Liver (tissue), 9 donors: ENCODE results near the gene ANKRD33B. TPM values are rescaled to one million over a fixed set of nuclear protein-coding genes. Genes with fewer than 3 reads are reported as not detected.

ENCODE experiments used
- DNase-seq: peaks from one replicate; pipeline ENCODE4 v3.0.0-alpha.2; 2017; ENCODE audit warnings: low spot score
- H3K27ac ChIP-seq, 2 donors: one replicate each; pipeline ENCODE4 v1.7.0; 2013; ENCODE audit warnings: inconsistent platforms in 2 of 2, low read length in 2 of 2, control low read depth in 1 of 2, low read depth in 1 of 2, mild to moderate bottlenecking in 1 of 2
- H3K27me3 ChIP-seq, 4 donors: one replicate each; pipeline versions ENCODE4 v1.6.1 to v1.7.0; 2013; ENCODE audit warnings: low read length in 3 of 4, inconsistent platforms in 1 of 4, mild to moderate bottlenecking in 1 of 4, moderate library complexity in 1 of 4; ENCODE audit not compliant: control insufficient read depth in 4 of 4, insufficient read depth in 4 of 4
- H3K36me3 ChIP-seq, 4 donors: one replicate each; pipeline versions ENCODE4 v1.6.1 to v1.7.0; 2013; ENCODE audit warnings: low read length in 3 of 4, mild to moderate bottlenecking in 3 of 4, low read depth in 1 of 4, moderate library complexity in 1 of 4; ENCODE audit not compliant: control insufficient read depth in 4 of 4, insufficient read depth in 3 of 4
- H3K4me1 ChIP-seq, 4 donors: one replicate each; pipeline versions ENCODE4 v1.6.1 to v1.7.0; 2013; ENCODE audit warnings: low read length in 3 of 4, mild to moderate bottlenecking in 3 of 4, moderate library complexity in 1 of 4; ENCODE audit not compliant: control insufficient read depth in 4 of 4, insufficient read depth in 4 of 4
- H3K4me3 ChIP-seq, 3 donors: one replicate each; pipeline versions ENCODE4 v1.6.1 to v1.7.0; 2013; ENCODE audit warnings: low read length in 3 of 3, control low read depth in 1 of 3, low read depth in 1 of 3, mild to moderate bottlenecking in 1 of 3
- H3K9ac ChIP-seq, 2 donors: one replicate each; pipeline ENCODE4 v1.7.0; 2013; ENCODE audit warnings: low read length in 2 of 2, mild to moderate bottlenecking in 2 of 2, moderate library complexity in 2 of 2, control low read depth in 1 of 2, low read depth in 1 of 2
- H3K9me3 ChIP-seq, 4 donors: one replicate each; pipeline versions ENCODE4 v1.6.1 to v1.7.0; 2013; ENCODE audit warnings: low read length in 3 of 4; ENCODE audit not compliant: control insufficient read depth in 4 of 4
- EGR1 ChIP-seq, 2 donors: IDR thresholded peaks; 2 replicates each; pipeline ENCODE4 v1.6.1; 2016 to 2018; ENCODE audit warnings: antibody characterized with exemption in 2 of 2, low read depth in 2 of 2
- FOXA1 ChIP-seq: IDR thresholded peaks from 2 replicates; pipeline ENCODE4 v1.6.1; 2016; ENCODE audit warnings: antibody characterized with exemption
- FOXA2 ChIP-seq: IDR thresholded peaks from 2 replicates; pipeline ENCODE4 v1.6.1; 2016; ENCODE audit warnings: antibody characterized with exemption
- GABPA ChIP-seq, 2 donors: IDR thresholded peaks in 1 of 2; conservative IDR thresholded peaks in 1 of 2; 2 replicates each; pipeline ENCODE4 v1.6.1; 2016; ENCODE audit warnings: antibody characterized with exemption in 2 of 2, mild to moderate bottlenecking in 1 of 2, moderate library complexity in 1 of 2
- HNF4A ChIP-seq, 2 donors: conservative IDR thresholded peaks; 2 replicates each; pipeline ENCODE4 v1.6.1; 2016; ENCODE audit warnings: antibody characterized with exemption in 2 of 2, mild to moderate bottlenecking in 2 of 2
- HNF4G ChIP-seq: IDR thresholded peaks from 2 replicates; pipeline ENCODE4 v1.6.1; 2016; ENCODE audit warnings: antibody characterized with exemption
- JUND ChIP-seq, 2 donors: IDR thresholded peaks; 2 replicates each; pipeline ENCODE4 v1.6.1; 2016; ENCODE audit warnings: antibody characterized with exemption in 2 of 2
- NR2F2 ChIP-seq: IDR thresholded peaks from 2 replicates; pipeline ENCODE4 v1.6.1; 2016; ENCODE audit warnings: antibody characterized with exemption
- RAD21 ChIP-seq, 2 donors: IDR thresholded peaks; 2 replicates each; pipeline ENCODE4 v1.6.1; 2016; ENCODE audit warnings: antibody characterized with exemption in 2 of 2, mild to moderate bottlenecking in 2 of 2
- RXRA ChIP-seq, 2 donors: IDR thresholded peaks; 2 replicates each; pipeline ENCODE4 v1.6.1; 2017 to 2018; ENCODE audit warnings: antibody characterized with exemption in 2 of 2, mild to moderate bottlenecking in 1 of 2
- SP1 ChIP-seq: IDR thresholded peaks from 2 replicates; pipeline ENCODE4 v1.6.1; 2018; ENCODE audit warnings: antibody characterized with exemption, mild to moderate bottlenecking
- TAF1 ChIP-seq: conservative IDR thresholded peaks from 2 replicates; pipeline ENCODE4 v1.6.1; 2016; ENCODE audit warnings: antibody characterized with exemption, mild to moderate bottlenecking
- YY1 ChIP-seq: IDR thresholded peaks from 2 replicates; pipeline ENCODE4 v1.6.1; 2016; ENCODE audit warnings: antibody characterized with exemption, mild to moderate bottlenecking
- WGBS: extraction: QIAGEN DNeasy Blood & Tissue Kit; methylation state at CpG from one replicate; pipeline ENCODE4 v1.1.7; 2013; 5-methylcytosine and 5-hydroxymethylcytosine counted together
- polyA plus RNA-seq, 2 donors: library from polyadenylated mRNA; stranded (reverse) in 1 of 2; unstranded in 1 of 2; fragments of 200-250 nt in 1 of 2; fragments of >200 nt in 1 of 2; fragmentation: Nextera tagmentation in 1 of 2; extraction: Ambion mirVana in 1 of 2; gene quantifications; one replicate each; pipeline versions ENCODE4 v1.2.1 to v1.2.3, GENCODE V29; 2013 to 2015
- total RNA-seq, 2 donors: library from RNA; depleted of rRNA; stranded (reverse); fragments of >200 nt; gene quantifications; one replicate each; pipeline ENCODE4 v1.2.3, GENCODE V29; 2014
- TF ChIP-seq, protein P1 (sequence below): IDR thresholded peaks from 2 replicates; pipeline ENCODE4 v1.6.1; 2016; ENCODE audit warnings: antibody characterized with exemption
- TF ChIP-seq, protein P2 (sequence below): IDR thresholded peaks from 2 replicates; pipeline ENCODE4 v1.6.1; 2016; ENCODE audit warnings: antibody characterized with exemption
- TF ChIP-seq, protein P3 (sequence below): IDR thresholded peaks from 2 replicates; pipeline ENCODE4 v1.6.1; 2016; ENCODE audit warnings: antibody characterized with exemption
- TF ChIP-seq, protein P4 (sequence below): fragments of 150-350 bp; IDR thresholded peaks from 2 replicates; pipeline ENCODE4 v1.5.1; 2017; ENCODE audit warnings: improper control_type of control experiment, low read depth, low read length; ENCODE audit not compliant: missing input control
- TF ChIP-seq, protein P5 (sequence below): IDR thresholded peaks from 2 replicates; pipeline ENCODE4 v1.6.1; 2016; ENCODE audit warnings: antibody characterized with exemption, mild to moderate bottlenecking
- donor health status: healthy.
- donor health status: healthy.
- donor health status: healthy.
- donor health status: healthy.
- donor health status: healthy.

Gene ANKRD33B
- total and polyA plus RNA-seq, 4 donors, result 0.09 to 1.9 (median 0.25) TPM; not detected in 1

DNA sequence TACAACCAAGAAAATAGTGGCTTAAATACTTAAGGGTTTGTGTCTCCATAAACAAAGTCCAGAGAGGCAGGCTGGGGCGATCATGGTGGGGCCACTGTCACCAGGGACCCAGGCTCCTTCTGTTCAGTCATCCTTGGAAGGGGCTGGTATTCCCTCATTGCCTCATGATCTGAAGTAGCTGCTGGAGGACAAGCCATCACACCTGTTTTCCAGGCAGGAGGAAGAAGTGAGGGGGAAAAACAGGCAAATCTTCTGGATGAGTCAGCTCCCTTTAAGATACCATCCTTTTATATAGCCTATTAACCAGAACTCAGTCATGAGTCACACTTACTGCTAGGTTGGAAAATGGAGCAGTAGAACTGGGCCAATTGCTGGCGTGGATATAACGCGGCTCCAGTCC is 104.8 kb downstream of the ANKRD33B start (continued):
- TF ChIP-seq, protein P1, sequence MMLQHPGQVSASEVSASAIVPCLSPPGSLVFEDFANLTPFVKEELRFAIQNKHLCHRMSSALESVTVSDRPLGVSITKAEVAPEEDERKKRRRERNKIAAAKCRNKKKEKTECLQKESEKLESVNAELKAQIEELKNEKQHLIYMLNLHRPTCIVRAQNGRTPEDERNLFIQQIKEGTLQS, result no peak
- TF ChIP-seq, protein P2, sequence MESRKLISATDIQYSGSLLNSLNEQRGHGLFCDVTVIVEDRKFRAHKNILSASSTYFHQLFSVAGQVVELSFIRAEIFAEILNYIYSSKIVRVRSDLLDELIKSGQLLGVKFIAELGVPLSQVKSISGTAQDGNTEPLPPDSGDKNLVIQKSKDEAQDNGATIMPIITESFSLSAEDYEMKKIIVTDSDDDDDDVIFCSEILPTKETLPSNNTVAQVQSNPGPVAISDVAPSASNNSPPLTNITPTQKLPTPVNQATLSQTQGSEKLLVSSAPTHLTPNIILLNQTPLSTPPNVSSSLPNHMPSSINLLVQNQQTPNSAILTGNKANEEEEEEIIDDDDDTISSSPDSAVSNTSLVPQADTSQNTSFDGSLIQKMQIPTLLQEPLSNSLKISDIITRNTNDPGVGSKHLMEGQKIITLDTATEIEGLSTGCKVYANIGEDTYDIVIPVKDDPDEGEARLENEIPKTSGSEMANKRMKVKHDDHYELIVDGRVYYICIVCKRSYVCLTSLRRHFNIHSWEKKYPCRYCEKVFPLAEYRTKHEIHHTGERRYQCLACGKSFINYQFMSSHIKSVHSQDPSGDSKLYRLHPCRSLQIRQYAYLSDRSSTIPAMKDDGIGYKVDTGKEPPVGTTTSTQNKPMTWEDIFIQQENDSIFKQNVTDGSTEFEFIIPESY, result no peak
- TF ChIP-seq EGR1 (IDR thresholded peaks at IDR 0.05; ENCODE audit: low read depth in 2 of 2) (no peak), FOXA2 (no peak), HNF4G (no peak), YY1 (no peak)

DNA sequence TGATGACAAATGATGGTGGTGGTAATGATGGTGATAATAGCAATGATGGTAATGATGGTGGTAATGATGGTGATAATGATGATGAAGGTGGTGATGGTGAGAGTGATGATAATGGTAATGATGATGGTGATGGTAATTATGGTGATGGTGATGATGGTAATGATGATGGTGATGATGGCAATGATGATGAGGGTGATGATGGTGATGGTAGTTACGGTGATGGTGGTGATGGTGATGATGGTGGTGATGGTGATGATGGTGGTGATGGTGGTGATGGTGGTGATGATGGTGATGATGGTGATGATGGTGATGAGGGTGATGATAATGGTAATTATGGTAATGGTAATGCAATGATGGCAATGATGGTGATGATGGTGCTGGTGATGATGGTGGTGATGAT is 106.1 kb downstream of the ANKRD33B start:
- Histone ChIP-seq H3K27ac (no peak overlapping the region), H3K36me3 (no peaks in the 10 kb centered on the region), H3K27me3 (no peaks in the 10 kb centered on the region), H3K4me1 (peaks cover 1 to 22% (median 14%) of the 10 kb centered on the region in 4 donors), H3K9me3 (no peaks in the 10 kb centered on the region), H3K4me3 (no peak overlapping the region), H3K9ac (no peak overlapping the region)
- DNase-seq, result no peak
- 100% methylated on average over 1 of the region's 1 CpG for WGBS
- no peak for TF ChIP-seq EGR1 (IDR thresholded peaks at IDR 0.05; ENCODE audit: low read depth in 2 of 2)
- TF ChIP-seq HNF4A (conservative IDR thresholded peaks at IDR 0.05), result no peak
- no peak for TF ChIP-seq TAF1
- TF ChIP-seq JUND (IDR thresholded peaks at IDR 0.05), result no peak
- TF ChIP-seq RXRA (IDR thresholded peaks at IDR 0.05), result no peak
- TF ChIP-seq NR2F2, result no peak
- no peak for TF ChIP-seq SP1
- TF ChIP-seq, protein P3, sequence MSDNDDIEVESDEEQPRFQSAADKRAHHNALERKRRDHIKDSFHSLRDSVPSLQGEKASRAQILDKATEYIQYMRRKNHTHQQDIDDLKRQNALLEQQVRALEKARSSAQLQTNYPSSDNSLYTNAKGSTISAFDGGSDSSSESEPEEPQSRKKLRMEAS, result no peak
- no peak for TF ChIP-seq GABPA (IDR thresholded peaks at IDR 0.05 in 1 of 2, conservative IDR thresholded peaks at IDR 0.05 in 1 of 2)
- TF ChIP-seq, protein P2, result no peak
- TF ChIP-seq, protein P4, sequence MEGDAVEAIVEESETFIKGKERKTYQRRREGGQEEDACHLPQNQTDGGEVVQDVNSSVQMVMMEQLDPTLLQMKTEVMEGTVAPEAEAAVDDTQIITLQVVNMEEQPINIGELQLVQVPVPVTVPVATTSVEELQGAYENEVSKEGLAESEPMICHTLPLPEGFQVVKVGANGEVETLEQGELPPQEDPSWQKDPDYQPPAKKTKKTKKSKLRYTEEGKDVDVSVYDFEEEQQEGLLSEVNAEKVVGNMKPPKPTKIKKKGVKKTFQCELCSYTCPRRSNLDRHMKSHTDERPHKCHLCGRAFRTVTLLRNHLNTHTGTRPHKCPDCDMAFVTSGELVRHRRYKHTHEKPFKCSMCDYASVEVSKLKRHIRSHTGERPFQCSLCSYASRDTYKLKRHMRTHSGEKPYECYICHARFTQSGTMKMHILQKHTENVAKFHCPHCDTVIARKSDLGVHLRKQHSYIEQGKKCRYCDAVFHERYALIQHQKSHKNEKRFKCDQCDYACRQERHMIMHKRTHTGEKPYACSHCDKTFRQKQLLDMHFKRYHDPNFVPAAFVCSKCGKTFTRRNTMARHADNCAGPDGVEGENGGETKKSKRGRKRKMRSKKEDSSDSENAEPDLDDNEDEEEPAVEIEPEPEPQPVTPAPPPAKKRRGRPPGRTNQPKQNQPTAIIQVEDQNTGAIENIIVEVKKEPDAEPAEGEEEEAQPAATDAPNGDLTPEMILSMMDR, result no peak
- TF ChIP-seq YY1, result no peak
- TF ChIP-seq, protein P1, result no peak
- TF ChIP-seq FOXA2, result no peak
- TF ChIP-seq RAD21 (IDR thresholded peaks at IDR 0.05), result no peak
- no peak for TF ChIP-seq FOXA1
- TF ChIP-seq, protein P5, sequence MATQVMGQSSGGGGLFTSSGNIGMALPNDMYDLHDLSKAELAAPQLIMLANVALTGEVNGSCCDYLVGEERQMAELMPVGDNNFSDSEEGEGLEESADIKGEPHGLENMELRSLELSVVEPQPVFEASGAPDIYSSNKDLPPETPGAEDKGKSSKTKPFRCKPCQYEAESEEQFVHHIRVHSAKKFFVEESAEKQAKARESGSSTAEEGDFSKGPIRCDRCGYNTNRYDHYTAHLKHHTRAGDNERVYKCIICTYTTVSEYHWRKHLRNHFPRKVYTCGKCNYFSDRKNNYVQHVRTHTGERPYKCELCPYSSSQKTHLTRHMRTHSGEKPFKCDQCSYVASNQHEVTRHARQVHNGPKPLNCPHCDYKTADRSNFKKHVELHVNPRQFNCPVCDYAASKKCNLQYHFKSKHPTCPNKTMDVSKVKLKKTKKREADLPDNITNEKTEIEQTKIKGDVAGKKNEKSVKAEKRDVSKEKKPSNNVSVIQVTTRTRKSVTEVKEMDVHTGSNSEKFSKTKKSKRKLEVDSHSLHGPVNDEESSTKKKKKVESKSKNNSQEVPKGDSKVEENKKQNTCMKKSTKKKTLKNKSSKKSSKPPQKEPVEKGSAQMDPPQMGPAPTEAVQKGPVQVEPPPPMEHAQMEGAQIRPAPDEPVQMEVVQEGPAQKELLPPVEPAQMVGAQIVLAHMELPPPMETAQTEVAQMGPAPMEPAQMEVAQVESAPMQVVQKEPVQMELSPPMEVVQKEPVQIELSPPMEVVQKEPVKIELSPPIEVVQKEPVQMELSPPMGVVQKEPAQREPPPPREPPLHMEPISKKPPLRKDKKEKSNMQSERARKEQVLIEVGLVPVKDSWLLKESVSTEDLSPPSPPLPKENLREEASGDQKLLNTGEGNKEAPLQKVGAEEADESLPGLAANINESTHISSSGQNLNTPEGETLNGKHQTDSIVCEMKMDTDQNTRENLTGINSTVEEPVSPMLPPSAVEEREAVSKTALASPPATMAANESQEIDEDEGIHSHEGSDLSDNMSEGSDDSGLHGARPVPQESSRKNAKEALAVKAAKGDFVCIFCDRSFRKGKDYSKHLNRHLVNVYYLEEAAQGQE, result no peak
